Epithelial cell of prostate (primary cell): ENCODE data around the gene ATP1B3.
A peak's percentile ranks its signal among the peaks of the same experiment; 100 is the strongest.
"Not testable (repeated sequence)": the region's sequence is repeated elsewhere in the genome, so short reads cannot be mapped to it uniquely, and the experiment has no call there.

Experiments used
- DNase-seq: peaks from one replicate; pipeline ENCODE4 v3.0.0-alpha.2; 2011; ENCODE audit warnings: low read depth, low spot score
- H3K27ac ChIP-seq: fragments of 450-650 bp; 2 replicates; pipeline ENCODE4 v1.5.1; 2017; ENCODE audit warnings: mild to moderate bottlenecking

ATP1B3 gene

DNA sequence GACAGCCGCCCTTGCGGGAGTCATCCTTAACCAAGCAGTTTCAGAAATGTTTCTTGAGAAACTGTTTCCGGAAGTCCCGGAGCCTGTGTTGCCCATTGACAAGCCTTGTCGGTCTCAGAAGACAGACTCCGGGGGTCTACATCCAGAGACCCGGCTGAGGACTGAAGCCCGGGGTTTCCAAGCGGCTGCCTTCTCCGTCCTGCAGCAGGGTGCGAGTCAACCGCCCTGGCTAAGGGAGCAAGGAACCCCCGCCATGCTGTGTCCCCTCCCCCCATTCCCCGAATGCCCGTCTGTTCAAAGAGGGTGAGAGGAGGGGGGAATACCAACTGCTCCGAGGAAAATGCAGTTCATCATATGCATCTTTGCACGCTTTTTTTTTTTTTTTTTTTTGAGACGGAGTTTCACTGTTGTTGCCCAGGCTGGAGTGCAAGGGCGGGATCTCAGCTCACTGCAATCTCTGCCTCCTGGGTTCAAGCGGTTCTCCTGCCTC lies 61.6 kb downstream of the ATP1B3 start:
- H3K27ac ChIP-seq, result peak overlapping the region; percentile 79
- DNase-seq, result no peak

DNA sequence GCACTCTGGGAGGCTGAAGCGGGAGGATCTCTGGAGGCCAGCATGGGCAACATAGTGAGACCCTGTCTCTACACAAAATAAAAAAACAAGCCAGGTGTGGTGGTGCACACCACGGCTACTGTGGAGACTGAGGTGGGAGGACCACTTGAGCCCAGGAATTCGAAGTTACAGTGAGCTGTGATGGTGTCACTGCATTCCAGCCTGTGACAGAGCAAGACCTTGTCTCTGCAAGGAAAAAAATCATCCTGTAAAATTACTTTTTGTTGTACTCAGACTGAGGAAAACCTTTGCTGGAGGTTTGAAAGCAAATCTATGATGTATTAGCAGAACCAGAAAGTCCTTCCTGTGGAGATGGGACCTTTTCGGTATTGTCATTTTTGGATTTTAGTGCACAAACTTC lies 63.3 kb downstream of the ATP1B3 start:
- H3K27ac ChIP-seq, result peak overlapping the region; percentile 78
- DNase-seq, result no peak

DNA sequence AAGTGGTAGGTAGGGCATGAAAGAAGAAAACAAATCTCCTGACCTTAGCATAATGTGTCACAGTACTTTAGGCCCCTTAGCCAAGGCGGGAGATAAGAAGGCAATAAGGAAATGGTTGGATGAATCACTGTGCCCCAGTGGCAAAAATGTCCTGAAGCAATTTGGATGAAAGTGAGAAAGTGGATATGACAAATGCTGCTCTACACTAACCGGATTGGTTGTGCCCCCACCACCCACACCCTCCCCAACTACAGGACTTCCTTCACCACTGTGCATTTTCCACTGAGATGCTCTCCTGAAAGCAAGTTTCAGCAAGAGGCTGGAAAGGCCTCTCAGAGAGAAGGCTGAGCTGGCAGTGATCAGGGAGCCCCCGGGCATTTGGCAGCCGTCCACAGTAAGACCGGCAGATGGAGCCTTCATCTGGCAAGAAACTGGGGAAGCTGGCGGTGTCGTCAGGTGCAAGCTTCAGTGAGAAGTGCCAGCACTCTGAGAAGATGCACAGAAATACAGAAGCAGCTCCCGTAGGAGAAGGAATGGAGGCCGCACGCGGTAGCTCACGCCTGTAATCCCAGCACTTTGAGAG lies 63.8 kb downstream of the ATP1B3 start:
- DNase-seq, result peak; percentile 95

DNA sequence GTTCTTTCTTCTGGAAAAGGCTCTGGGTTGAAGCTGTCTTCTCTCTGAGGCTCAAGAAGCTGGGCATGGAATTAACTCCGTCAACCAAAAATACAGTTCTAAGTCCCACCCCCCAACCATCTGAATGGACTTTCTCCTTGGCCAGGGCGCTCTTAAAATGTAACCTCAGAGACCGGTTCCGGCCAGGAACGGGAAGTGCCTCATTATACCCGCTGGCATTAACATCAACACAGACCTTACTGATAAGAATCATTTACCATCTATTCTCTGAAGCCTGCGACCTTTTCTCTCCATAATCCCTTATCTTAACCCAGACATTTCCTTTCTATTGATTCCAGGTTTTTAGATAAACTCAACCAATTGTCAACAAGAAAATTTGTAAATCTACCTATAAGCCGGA lies 64.7 kb downstream of the ATP1B3 start:
- no peak for DNase-seq

More for the DNA sequence above, 63.8 kb downstream of the ATP1B3 start:
- H3K27ac ChIP-seq, result peak overlapping the region; percentile 78

DNA sequence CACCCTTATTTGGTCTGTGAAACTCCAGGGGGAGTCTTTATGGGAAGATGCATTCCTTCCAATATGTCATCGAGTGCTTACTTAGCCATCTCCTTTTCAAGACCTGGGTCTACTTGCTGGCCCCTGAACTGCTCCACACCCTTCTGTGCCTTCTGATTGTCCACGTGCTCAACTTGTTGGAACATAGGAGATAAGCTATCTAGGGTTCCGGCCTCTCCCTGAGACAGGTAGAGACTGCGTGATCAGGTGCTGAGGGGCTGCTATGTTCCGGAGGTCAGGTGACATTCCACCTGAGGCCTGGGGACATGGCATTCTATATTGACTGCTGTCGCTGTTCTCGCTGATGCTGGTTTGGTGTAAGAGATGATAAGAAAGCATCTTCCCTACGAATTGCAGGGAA lies 65.6 kb downstream of the ATP1B3 start:
- no peak overlapping the region for H3K27ac ChIP-seq
- DNase-seq, result no peak

More for the DNA sequence above, 64.7 kb downstream of the ATP1B3 start:
- peak overlapping the region; percentile 78 for H3K27ac ChIP-seq

DNA sequence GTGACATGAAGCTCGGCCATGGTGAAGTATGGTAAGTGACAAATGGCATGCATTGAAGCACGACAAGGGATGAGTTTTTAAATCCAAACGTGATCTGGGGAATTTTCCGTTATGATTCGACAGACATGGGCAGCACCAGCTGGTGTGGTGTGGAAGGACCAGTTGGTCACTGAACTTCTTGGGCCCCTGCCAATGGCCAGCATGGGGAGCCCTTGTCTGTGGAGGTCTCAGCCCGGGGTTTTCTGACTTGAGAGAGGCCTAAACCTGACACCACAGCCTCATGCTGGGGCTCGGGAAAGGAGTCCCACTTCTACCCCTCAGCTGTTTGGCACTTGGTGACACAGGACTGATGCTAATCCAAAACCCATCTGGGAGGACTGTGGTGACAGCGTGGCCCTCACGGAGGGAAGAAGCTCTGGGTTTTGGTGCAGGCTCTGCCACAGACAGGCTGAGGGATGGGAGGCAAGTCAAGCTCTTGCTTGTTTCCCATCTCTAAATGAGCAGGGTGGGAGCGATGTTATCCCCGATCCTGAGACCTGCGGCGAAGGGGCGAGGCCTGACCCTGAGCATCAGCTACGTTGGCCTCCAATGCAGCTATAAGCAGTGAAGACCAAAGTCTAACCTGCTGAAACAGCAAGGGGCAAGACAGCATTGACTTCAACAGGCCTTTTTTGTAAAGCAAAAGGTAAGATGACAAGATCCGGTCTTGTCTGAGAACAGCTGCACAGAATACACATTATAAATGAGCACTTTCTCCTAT lies 69.5 kb downstream of the ATP1B3 start:
- no peak overlapping the region for H3K27ac ChIP-seq
- DNase-seq, result no peak

DNA sequence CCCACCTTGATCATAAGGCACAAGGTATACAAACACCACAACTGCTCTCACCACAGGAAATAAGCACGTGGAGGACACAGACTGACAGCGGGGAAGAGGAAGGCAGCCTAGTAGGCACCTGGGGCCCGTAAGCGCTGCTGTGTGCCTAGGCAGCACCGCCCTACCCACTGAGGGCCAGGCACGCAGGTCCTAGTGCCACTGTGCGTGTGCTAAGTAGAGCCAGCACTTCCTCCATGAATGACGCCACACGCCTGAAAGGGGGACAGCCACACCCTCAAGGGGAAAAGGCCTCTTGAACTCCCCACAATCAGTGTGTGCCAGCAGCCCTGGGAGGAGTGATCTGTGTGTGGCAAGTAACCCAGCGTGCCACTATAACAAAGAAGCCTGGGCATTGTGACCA lies 73.0 kb downstream of the ATP1B3 start:
- no peak overlapping the region for H3K27ac ChIP-seq
- no peak for DNase-seq

DNA sequence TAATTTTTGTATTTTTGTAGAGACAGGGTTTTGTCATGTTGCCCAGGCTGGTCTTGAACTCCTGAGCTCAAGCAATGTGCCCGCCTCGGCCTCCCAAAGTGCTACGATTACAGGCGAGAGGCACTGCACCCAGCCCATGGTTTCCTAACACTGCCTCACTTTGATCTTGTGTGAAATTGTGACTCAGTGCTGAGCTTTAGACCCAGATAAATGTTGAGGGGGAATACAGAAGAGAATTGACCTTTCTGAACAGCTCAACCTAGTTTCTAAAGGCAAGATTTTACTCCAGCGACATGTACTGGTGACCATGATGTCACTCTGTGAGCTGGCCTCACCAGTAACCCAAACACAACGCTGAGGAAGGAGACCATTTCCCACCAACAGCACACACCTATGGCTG lies 73.5 kb downstream of the ATP1B3 start:
- no peak for DNase-seq
- H3K27ac ChIP-seq, result no peak overlapping the region

DNA sequence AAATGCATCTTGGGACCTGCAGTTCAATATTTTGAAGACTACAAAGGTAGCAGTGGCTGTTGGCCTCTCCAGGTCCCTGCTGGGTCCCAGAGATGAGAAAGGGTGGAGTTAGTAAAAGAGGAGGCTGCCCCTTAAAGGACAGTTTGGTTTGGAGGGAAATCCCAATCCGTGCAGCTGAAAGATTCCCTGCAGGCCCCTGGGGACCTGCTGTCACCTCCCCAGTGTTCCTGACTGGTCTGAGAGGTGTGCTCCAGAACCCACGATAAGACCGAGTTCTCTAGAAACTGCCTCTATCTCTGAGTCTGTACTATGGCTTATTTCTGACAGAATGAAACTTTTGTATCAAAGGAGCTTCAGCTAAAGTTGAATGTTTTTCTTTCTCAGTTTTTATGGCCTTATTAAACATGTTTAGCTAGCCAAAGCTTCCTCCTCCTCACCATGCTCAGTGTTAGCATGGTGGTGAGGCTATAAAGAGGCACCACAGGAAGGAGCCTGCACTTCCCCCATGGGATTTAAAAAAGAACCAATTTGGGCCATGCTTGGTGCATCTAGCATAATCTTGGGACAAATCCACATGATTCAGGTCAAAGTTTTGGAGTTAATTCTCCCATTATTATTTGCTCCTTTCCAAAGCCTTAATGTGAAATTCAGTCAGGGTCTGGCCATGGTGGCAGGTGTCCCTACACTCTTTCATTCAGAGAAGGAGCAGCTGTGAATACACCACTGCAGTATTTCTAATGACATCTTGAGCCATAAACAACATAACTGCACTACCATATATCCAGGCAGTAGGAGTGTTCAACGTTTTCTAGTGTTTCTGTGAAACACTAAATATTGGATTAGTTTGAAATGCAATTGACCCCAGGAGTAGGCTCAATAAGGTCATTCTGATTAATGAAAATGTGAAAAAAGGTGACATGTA lies 74.4 kb downstream of the ATP1B3 start:
- no peak for DNase-seq
- no peak overlapping the region for H3K27ac ChIP-seq

DNA sequence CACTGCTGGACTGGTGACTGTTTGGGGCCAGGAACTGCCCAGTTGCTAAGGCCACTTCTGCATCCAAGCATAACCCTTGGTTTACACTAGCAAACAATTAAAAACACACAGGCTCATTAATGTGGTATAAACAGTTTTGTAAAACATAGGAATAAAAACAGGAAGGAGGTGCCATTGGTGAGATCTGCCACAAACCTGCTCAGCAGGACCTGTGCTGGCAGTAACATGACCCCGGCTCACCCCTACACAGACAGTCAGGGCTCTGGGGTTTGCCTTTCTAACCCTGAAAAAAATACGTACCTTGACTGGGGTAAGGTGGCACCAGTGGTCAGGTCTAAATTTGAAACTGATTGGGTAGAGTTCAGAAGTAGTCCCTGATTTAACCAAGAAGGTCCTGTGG lies 76.2 kb downstream of the ATP1B3 start:
- DNase-seq, result no peak
- H3K27ac ChIP-seq, result no peak overlapping the region

DNA sequence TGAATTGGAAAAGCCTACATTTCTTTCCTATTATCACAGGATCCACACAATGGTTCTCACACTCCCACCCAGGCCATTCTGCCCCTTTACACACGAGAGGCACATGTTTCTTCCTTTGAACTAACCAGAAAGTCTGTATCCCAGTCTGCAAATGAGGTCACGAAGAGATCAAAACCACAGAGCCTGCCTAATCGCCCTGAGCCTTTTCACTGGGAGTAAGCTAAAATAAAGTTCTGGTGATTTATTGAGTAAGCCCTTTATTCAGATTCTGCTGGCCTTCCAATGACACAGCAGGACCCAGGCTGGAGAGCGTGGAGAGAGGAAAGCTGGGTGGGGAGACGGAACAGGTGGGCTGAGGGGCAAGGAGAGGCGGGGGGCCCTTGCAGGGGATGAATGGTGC lies 78.7 kb downstream of the ATP1B3 start:
- no peak overlapping the region for H3K27ac ChIP-seq
- no peak for DNase-seq

DNA sequence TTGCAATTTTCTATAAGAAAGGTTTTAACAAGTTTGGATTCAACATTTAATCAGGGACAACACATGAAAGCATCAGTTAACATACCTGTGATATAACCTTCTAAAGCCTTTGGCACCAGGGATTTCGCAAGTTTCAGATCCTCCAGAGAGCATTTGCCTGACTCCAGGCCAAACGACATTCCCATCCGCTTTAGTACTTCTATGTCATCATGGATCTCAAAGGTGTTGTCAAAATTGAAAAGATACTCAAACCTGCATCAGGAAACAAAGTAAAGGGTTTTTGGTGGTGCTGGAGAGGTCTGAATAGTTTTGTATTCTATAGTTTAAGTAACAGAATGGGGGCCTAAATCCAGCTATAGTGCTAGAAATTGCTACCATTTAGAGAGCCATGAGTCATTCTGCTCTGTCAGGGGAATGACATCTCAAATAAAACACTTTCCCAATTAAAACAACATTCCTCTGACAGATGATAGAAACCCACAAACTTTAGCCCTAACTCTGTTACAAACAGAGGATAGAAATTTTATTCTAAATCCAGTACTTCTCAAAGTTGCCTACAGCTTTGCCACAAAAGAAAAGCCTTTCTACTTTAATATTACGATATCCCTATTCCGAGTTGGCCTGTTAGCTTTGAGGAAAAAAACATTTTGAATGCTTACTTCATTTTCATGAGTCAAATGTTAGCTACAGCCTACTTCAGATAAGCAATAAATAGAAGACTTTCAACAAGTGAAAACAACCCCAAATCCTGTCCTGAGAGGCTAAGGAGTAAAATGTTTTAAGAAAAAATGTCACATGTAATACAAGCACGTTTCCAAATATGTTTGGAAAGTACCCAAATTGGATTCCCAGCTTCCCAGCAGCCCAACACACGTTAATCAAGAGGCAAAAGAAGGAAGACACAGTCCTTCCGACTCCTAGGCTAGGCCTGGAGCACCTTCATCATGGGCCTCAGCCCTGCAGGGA lies 83.4 kb downstream of the ATP1B3 start:
- no peak for DNase-seq
- peak overlapping the region; percentile 72 for H3K27ac ChIP-seq

DNA sequence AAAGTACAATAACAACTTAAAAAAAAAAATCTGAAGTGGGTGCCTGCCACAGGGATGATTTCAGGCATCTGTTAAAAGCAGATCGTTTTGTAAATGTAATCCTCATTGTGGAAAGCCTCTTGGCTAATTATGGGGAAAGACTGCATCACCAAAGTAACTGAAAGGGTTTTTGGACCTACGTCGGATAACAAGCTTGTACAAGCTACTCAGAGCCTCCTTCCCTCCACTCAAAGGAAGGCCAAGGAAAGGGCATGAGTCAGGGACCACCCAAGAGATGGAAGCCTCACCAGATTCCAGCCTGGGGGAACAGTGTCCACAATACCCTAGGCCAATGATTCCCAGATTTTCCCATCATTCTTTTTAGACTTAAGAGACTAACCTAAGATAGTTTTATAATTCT lies 84.3 kb downstream of the ATP1B3 start:
- no peak for DNase-seq
- H3K27ac ChIP-seq, result peak overlapping the region; percentile 72

DNA sequence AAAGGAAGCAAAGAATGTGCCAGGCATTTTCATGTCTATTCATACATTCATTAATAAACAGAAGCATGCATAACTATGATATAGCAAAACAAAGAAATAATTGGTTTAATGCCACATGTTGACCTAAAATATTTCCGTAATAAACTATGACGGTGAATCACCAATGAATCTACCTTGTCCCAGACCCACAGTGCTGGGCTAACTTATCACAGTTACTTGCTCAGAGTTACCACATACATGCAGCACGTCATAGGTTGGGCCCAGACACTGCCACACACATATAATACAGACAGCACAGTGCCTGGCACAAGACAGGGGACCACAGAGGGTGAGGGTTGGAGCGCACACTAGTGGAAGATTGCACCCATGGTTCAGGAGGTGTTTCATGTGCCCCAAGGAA lies 86.9 kb downstream of the ATP1B3 start:
- H3K27ac ChIP-seq, result no peak overlapping the region
- no peak for DNase-seq

DNA sequence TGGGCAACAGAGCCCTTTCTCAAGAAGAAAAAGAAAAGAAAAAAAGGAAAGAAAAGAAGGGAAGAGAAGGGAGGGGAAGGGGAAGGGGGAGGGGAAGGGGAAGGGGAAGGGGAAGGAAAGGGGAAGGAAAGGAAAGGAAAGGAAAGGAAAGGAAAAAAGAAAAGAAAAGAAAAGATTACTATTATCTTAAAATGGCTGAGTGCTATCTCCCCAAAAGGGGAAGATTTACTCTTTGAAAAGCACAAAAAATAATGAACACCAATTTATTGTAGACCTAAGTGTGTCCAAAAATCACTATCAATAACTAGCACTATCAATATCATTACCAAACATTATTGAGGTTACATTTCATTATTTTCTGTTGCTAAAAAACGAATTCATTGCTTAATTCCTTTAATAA lies 89.0 kb downstream of the ATP1B3 start:
- DNase-seq, result no peak
- H3K27ac ChIP-seq, result no peak overlapping the region

DNA sequence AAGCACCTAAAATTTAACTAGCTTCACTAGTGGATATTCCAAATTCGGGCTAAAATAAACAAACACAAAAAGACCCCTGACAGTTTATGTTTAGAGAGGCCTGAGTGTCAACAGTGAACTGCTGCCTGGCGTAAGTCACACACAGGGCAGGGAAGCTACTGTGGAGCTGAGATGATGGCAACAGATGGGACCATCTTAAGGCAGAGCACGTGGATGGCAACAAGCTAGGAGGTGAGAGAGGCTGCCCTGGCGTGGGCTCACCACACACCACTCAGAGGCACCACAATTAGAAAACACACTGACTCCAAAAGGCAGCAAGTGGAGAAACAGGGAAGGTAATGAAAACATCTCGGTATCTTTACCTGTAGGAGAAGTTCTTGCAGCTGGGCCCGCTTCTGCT lies 93.3 kb downstream of the ATP1B3 start:
- no peak overlapping the region for H3K27ac ChIP-seq
- no peak for DNase-seq

DNA sequence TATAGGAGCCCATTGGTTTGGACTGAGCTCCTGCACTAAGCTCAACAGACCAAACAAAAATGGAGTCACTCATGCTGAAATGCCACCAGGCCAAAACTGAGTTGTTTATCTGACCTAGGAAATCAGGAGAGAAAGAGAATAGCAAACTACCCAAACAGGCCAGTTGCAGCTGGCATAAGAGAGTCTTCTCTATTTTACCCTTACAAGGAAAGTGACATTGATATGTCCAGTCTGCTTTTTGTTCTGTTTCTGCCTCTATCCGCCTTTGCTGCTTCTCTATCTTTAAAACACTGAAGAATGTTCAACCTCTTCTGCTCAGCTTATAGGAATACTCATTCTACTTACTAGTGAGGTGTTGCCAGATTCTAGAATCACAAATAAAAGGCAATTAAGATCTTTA lies 95.1 kb downstream of the ATP1B3 start:
- DNase-seq, result no peak
- H3K27ac ChIP-seq, result no peak overlapping the region

DNA sequence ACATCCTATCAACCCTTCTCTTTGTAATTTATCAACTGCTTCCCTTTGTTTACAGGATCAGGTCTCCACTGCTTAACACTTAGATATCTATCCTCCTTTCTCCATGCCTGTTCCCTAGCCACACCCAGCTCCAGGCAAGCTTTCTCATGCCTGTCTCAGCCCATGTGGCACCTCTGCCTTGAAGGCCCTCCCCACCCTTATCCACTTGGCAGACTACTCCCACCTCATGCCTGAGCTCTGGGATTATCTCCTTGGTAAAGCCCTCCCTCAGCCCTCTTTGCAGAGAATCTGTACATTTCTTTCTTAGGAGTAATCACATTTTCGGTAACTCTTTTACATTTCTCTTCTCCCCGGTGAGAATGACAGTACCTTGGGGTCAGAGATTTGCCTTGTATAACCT lies 96.0 kb downstream of the ATP1B3 start:
- H3K27ac ChIP-seq, result no peak overlapping the region
- DNase-seq, result no peak

DNA sequence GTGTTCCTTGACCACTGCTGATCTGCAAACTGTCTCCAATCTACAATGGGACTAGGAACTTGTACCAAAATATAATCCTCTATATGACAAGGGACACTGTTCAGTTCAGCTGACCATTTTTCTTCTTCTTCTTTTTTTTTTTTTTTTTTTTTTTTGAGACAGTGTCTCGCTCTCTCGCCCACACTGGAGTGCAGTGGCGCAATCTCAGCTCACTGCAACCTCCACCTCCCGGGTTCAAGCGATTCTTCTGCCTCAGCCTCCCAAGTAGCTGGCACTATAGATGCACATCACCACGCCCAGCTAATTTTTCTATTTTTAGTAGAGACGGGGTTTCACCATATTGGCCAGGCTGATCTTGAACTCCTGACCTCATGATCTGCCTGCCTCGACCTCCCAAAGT lies 98.3 kb downstream of the ATP1B3 start:
- not testable (repeated sequence) for H3K27ac ChIP-seq, DNase-seq
